Adrenal gland (tissue), 12 donors: Measurements from ENCODE around the gene PERCC1. TPM values are rescaled to one million over a fixed set of nuclear protein-coding genes. Genes with fewer than 3 reads are reported as not detected.

Source experiments
- DNase-seq, 7 donors: peaks; one replicate each; pipeline ENCODE4 v3.0.0-alpha.2; 2019 to 2020
- H3K27ac ChIP-seq, 5 donors: fragments of 200-600 bp; sonication (generic) in 4 of 5; 1 replicate in 3 of 5; 2 replicates in 2 of 5; pipeline versions ENCODE4 v1.5.1 to v1.8.0; 2016 to 2020; ENCODE audit warnings: mild to moderate bottlenecking in 1 of 5
- H3K27me3 ChIP-seq: fragments of 200-600 bp; 2 replicates; pipeline ENCODE4 v1.8.0; 2021
- H3K36me3 ChIP-seq, 2 donors: fragments of 200-600 bp; replicated peaks in 1 of 2; 1 replicate in 1 of 2; 2 replicates in 1 of 2; pipeline versions ENCODE4 v1.5.1 to v1.8.0; 2018 to 2022
- H3K4me1 ChIP-seq, 2 donors: fragments of 200-600 bp; replicated peaks in 1 of 2; 1 replicate in 1 of 2; 2 replicates in 1 of 2; pipeline versions ENCODE4 v1.5.1 to v1.8.0; 2018 to 2021
- H3K4me3 ChIP-seq, 4 donors: fragments of 200-600 bp; sonication (generic) in 3 of 4; one replicate each; pipeline ENCODE4 v1.5.1; 2016 to 2018
- H3K9me3 ChIP-seq, 3 donors: fragments of 200-600 bp; sonication (generic) in 1 of 3; replicated peaks in 1 of 3; 1 replicate in 2 of 3; 2 replicates in 1 of 3; pipeline versions ENCODE4 v1.5.1 to v1.8.0; 2016 to 2021
- CTCF ChIP-seq, 6 experiments: fragments of 450-650 bp in 4 of 6; fragments of 200-600 bp in 2 of 6; sonication (generic) in 1 of 6; IDR thresholded peaks; 1 replicate in 5 of 6; 2 replicates in 1 of 6; pipeline versions ENCODE4 v1.5.1 to v1.8.0; 2016 to 2021; ENCODE audit warnings: antibody characterized with exemption in 6 of 6, mild to moderate bottlenecking in 2 of 6, moderate library complexity in 1 of 6
- POLR2A ChIP-seq, 2 donors: fragments of 450-650 bp; IDR thresholded peaks; one replicate each; pipeline ENCODE4 v1.6.1; 2017; ENCODE audit warnings: antibody characterized with exemption in 2 of 2, mild to moderate bottlenecking in 2 of 2, moderate library complexity in 1 of 2
- WGBS, 4 donors: extraction: QIAGEN DNeasy Blood & Tissue Kit in 2 of 4; methylation state at CpG; one replicate each; pipeline versions ENCODE4 v1.1.5 to v1.1.7; 2013 to 2017; 5-methylcytosine and 5-hydroxymethylcytosine counted together
- intact Hi-C, 2 donors: fragments of 100-400 bp; cut with DNase I; formaldehyde crosslinking; loops; one replicate each; pipeline versions ENCODE4 v1.14.1 to v1.15.0; 2022 to 2023
- polyA plus RNA-seq, 3 donors: library from polyadenylated mRNA; stranded (reverse); fragments of 200-250 nt in 2 of 3; fragments of 350-450 nt in 1 of 3; fragmentation: Illumina TruSeq in 1 of 3; extraction: RNeasy Lipid Tissue Mini Kit (QIAGEN cat#74804) in 1 of 3; gene quantifications; one replicate each; pipeline ENCODE4 v1.2.3, GENCODE V29; 2013 to 2014
- total RNA-seq, 9 donors: library from RNA; depleted of rRNA in 4 of 9; stranded (reverse); fragments of >200 nt in 4 of 9; fragments of 120-200 nt in 1 of 9; fragmentation: NEBNext Ultra II Directional in 1 of 9; extraction: Animal tissue kit (Norgen Biotek cat#: 25700) in 1 of 9; gene quantifications; one replicate each; pipeline versions ENCODE4 v1.1.0 to v1.2.4, GENCODE V29; 2013 to 2023
- donor health status: healthy with polysubstance abuse.
- donor health status: Bipolar disorder and iron deficiency.
- donor health status: DM: yes; HTN: yes; CAD: no.
- donor health status: DM: no; HTN: no; CAD: no.
- donor health status: DM: no; HTN: no; CAD: no.
- donor health status: DM: yes; HTN: yes; CAD: no.

Gene PERCC1
- total and polyA plus RNA-seq, 12 donors, result 0.69 TPM; not detected in 11

DNA sequence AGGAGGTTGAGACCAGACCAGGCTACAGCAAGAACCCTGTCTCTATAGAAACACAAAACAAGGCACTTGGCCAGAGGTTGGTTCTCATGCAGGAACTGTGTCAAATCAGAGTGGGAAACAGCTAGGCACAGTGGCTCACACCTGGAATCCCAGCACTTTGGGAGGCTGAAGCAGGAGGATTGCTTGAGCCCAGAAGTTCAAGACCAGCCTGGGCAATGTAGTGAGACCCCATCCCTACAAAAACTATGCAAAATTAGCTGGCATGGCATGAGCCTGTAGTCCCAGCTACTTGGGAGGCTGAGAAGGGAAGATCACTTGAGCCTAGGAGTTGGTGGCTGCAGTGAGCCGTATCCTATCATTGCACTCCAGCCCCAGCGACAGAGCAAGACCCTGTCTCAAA lies 18.0 kb upstream of the PERCC1 start:
- WGBS, 4 donors, result 91 to 93% (median 92%) methylated on average over 2 of the region's 2 CpGs
- Histone ChIP-seq H3K4me1 (peaks cover 9 to 16% of the 10 kb centered on the region in 2 donors), H3K27ac (no peak overlapping the region), H3K36me3 (peaks cover 0 to 4% of the 10 kb centered on the region in 2 donors), H3K4me3 (no peak overlapping the region), H3K9me3 (no peaks in the 10 kb centered on the region), H3K27me3 (no peaks in the 10 kb centered on the region)
- TF ChIP-seq CTCF (IDR thresholded peaks at IDR 0.05), result no peak
- TF ChIP-seq POLR2A (IDR thresholded peaks at IDR 0.05), result no peak
- no peak for DNase-seq
- intact Hi-C loops, result loop anchor here in 1 of 2 donors (10.0 kb wide), 2 partner anchors 48 to 98 kb away; no protein-coding TSS in a partner anchor

GRCh38 chr16:1413684-1414531 lies 17.0 kb upstream of the PERCC1 start:
- DNase-seq, result peak; percentile 43 to 73 (median 57)
- TF ChIP-seq CTCF (IDR thresholded peaks at IDR 0.05), result peak; percentile 33 to 67 (median 56)
- no peak for TF ChIP-seq POLR2A (IDR thresholded peaks at IDR 0.05)
- Histone ChIP-seq H3K9me3 (no peaks in the 10 kb centered on the region), H3K27me3 (no peaks in the 10 kb centered on the region), H3K27ac (peak overlapping the region in 4 of 5 donors; percentile 66 to 93 (median 70)), H3K36me3 (peaks cover 0 to 4% of the 10 kb centered on the region in 2 donors), H3K4me3 (peak overlapping the region; percentile 45 to 98 (median 74)), H3K4me1 (peaks cover 5 to 8% of the 10 kb centered on the region in 2 donors)
- 2 to 10% (median 3%) methylated on average over 5 to 85 of the region's 85 CpGs for WGBS, 4 donors
- intact Hi-C loops, result loop anchor here in 1 of 2 donors (10.0 kb wide), 2 partner anchors 49 to 99 kb away; no protein-coding TSS in a partner anchor

DNA sequence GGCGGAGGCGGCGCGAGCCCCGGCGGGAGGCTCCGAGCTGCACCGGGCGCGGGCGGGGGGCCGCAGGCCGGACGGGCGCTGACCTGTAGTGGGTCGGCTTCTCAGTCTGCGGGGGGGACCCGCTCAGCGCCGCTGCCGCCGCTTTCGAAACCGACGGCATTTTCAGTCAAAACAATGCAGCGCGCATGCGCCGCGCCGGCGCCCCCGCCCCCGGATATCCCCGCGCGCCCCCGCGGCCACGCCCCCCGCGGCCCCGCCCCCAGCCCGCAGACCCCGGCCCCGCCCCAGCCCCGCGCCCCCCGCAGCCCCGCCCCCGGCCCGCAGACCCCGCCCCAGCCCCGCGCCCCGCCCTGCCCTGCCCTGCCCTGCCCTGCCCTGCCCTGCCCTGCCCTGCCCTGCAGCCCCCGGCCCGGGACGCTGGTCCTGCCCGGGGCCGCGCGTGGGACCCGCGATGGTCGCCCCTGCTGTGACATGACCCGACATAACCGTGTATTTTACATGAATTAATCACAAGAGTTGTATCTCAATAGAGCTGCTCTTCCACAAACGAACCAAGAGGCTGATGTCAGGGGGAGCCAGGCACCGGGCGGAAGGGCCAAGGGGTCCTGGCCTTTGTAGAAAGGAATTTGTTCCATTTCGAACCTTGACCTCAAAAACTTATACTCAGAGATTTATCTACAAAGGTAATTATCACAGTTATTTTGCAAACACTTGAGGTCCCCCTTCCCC lies 16.2 kb upstream of the PERCC1 start, which contains the start of gene UNKL:
UNKL (minus strand) TSS at position 173 of the 729 bp plus-strand sequence; CDS start at position 160, 13 bp downstream.
- Histone ChIP-seq H3K4me3 (peak within 1 kb of the TSS; percentile 45 to 98 (median 74)), H3K36me3 (peaks cover 0 to 4% of the 10 kb centered on the region in 2 donors), H3K9me3 (no peaks in the 10 kb centered on the region), H3K27ac (peak within 1 kb of the TSS; percentile 34 to 93 (median 74)), H3K4me1 (peaks cover 7 to 15% of the 10 kb centered on the region in 2 donors), H3K27me3 (no peaks in the 10 kb centered on the region)
- peak; percentile 66 to 84 (median 80) for DNase-seq
- no peak for TF ChIP-seq POLR2A (IDR thresholded peaks at IDR 0.05)
- no peak for TF ChIP-seq CTCF (IDR thresholded peaks at IDR 0.05)
- intact Hi-C loops, result loop anchor here in 1 of 2 donors (10.0 kb wide), 2 partner anchors 50 to 100 kb away; no protein-coding TSS in a partner anchor
- WGBS, 4 donors, result 1 to 8% (median 4%) methylated on average over 4 to 48 of the region's 72 CpGs

GRCh38 chr16:1416521-1416941 lies 14.3 kb upstream of the PERCC1 start:
- Histone ChIP-seq H3K4me1 (peaks cover 11 to 24% of the 10 kb centered on the region in 2 donors), H3K4me3 (no peak overlapping the region), H3K36me3 (peaks cover 0 to 4% of the 10 kb centered on the region in 2 donors), H3K27me3 (no peaks in the 10 kb centered on the region), H3K9me3 (no peaks in the 10 kb centered on the region), H3K27ac (no peak overlapping the region)
- WGBS, 4 donors, result 68 to 82% (median 78%) methylated on average over 3 of the region's 3 CpGs
- intact Hi-C loops, result loop anchor here in 1 of 2 donors (10.0 kb wide), 2 partner anchors 52 to 102 kb away; no protein-coding TSS in a partner anchor
- TF ChIP-seq CTCF (IDR thresholded peaks at IDR 0.05) (no peak), POLR2A (IDR thresholded peaks at IDR 0.05) (no peak)
- no peak for DNase-seq
